T1000 (cell line): ENCODE measurements around the gene QRFP.

Source experiments
- DNase-seq: peaks from one replicate; lab custom pipeline; 2025; ENCODE audit warnings: mixed read lengths; lab: John Stamatoyannopoulos, UW

QRFP gene, protein sequence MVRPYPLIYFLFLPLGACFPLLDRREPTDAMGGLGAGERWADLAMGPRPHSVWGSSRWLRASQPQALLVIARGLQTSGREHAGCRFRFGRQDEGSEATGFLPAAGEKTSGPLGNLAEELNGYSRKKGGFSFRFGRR

DNA sequence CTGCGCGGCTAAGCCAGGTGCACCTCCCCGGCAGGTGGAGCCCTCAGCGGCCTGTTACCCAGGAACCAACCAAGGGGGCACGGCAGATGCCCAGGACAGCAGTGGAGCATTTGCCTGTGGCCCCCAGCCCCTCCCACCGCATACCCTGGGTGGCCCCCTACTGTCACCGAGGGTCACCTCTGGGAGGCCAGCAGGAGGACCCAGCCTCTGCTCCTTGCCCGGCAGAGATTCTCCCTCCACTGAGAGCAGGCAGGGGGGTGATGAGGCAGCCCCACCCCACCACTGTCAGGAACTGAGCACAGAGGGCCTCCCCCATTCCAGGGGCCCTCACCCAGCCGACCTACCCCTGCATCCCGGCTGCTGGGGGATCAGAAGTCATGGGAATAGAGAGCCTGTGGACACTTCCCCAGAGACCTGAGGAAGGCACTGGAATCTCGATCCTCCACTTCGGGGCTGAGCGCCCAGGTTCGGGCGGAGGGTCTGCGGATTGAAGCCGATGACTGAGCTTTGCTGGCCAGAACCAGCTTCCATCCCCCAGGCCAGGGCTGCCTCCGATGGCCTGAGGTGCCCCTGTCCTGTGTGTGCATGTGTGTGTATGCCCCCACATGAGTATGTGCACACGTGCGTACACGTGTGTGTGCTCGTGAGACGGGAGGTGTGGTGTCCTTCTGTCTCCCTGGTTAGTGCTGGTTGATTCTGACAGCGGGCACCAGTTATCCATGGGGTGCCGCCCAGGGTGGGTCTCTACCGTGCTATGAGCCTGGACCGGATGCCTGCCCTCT, at the start of gene QRFP:
QRFP (minus strand) TSS at position 580 of the 782 bp plus-strand sequence. CDS start 2,974 bp downstream, outside the sequence.
- no peak for DNase-seq

DNA sequence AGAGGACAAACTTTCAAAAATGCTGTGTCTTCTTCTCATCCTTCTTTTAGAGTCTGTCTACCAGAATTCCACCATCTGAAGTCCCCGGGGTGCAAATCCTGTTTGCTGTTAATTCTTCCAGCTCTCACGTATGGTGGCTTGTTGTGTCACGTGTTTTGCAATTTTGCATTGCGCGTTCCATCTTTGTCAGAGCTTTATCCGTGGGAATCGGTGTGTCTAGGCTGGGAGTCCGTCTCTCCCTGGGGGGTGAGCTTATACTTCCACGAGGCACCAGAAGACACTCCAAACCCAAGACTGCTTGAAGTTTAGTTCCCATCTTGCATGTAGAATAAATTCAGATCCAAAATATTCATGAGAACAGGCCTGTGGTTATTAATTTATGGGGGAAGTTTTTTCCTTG, 48.6 kb upstream of the QRFP start:
- DNase-seq = no peak

DNA sequence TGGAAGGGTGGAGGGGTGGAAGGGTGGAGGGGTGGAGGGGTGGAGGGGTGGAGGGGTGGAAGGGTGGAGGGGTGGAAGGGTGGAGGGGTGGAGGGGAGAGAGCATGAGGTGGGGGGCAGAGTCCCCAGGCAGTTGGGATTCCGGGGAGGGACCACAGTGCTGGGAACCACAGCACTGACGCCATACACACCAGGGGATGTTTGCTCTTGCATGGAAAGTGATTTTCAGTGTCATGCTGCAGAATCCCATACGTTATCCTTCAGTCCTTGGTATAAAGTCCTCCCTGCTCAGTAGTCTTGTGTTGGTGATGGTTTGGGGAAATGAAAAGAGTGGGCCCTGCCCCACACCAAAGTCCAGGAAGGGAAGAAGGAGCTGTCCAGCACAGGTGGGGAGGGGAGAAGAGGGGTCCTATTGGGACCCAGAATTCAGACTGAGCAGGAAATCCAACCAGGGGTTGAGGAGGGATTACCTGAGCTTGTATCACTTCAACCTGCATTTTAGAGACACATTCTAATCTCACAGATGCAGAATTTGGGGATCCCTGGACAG, 48.0 kb upstream of the QRFP start:
- DNase-seq = no peak

DNA sequence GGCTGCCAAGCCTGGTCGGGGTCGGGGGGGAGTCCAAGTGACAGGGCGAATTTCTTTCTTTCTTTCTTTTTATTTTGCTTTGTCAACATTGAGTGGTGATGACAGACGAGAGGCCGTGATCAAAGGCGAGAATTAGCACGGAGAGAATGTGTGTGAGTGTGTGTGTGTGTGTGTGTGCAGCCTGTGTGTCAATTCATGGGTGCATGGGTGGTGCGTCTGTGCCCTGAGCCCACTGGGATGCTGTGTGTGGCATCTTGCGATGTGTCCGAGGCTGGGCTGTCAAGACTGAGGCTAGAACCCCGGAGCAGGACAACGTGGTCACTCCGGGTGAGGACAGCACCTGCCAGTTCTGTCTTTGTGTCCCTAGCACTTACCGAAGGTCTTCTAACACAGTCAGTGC, 47.2 kb upstream of the QRFP start:
- DNase-seq = no peak

DNA sequence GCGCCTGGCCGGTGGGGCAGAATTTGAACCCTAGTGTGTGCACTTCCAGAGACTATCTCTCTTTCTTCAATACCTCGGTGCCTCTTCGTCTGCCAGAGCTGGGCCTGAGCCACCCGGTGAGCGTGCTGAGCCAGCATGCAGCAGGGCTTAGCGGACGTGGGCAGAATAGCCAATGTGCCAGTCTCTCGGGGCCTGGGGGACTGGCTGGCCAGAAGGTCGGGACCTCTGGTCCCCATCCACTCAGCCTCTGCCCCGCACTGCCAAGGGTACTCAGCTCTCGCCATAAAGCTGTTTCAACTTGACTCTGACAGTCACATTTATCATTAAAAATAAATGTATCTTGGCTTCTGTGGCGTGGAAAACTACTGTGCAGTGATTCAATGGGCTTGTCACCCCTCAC, 46.6 kb upstream of the QRFP start:
- no peak for DNase-seq

DNA sequence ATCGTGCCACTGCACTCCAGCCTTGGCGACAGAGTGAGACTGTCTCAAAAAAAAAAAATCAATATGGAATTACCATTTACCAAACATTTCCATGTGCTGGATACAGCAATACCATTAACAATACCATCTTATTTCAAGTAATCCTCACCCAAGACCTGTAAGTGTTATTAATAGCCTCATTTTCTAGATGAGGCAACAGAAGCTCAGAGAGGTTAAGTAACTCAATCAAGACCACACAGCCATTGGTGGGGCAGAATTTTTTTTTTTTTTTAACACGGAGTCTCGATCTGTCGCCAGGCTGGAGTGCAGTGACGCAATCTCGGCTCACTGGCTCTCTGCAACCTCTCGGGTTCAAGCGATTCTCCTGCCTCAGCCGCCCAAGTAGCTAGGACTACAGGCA, 46.1 kb upstream of the QRFP start:
- DNase-seq = no peak

DNA sequence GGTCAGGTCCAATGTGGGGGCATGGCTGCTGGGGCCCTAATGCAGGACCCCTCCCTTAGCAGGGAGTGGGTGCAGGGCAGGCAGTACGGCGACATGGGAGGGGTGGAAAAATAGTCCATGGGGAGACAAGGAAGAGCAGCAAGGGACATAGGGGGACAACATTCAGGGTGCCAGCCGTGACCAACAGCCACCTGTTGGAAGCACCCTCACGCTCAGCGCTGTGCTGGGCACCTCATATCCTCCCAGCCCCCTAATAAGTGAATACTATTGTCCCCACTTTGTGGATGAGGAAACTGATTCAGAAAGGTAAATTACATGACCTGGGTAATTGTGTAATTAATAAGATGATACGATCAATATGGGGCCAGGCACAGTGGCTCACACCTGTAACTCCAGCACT, 45.5 kb upstream of the QRFP start:
- no peak for DNase-seq

DNA sequence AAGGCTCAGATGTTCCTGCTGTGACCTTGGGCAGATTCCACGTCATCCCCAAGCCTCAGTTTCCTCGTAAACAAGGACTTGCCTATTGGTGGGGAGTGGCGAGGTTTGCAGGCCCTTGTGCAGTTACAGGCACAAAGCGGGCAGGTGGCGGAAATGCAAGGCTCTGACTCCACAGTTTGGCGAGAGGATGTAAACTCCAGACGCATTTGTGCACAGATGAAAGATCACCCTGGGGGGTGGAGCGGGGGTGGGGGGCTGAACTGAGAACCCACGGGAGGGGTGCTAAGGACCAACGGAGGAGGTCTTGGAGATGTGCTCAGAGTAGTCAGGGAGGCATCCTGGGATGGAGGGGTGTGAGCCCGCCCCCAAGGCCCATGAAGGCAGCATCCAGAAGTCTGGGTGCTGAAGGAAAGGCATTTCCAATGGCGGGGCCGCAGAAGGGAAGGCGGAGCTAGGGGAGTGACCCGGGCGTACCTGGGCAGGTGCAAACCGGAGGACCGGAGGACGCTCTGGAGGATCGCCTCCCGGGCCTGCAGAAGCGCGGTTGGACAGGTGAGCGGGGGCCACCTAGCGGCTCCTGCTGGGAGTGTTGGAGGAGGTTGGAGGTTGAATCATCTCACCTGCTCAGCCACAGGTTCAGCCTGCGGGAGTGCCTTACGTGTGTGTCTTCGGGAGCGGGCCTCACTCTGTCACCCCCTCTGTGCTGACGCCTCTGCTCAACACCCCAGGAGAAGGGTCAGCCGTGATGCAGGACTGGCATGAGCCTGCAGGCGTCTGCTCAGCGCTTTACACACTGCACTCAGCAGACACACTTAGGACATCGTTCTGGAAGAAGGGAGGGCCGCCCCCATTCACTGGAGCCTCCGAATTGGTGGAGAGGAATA, 44.3 kb upstream of the QRFP start:
- DNase-seq = no peak

DNA sequence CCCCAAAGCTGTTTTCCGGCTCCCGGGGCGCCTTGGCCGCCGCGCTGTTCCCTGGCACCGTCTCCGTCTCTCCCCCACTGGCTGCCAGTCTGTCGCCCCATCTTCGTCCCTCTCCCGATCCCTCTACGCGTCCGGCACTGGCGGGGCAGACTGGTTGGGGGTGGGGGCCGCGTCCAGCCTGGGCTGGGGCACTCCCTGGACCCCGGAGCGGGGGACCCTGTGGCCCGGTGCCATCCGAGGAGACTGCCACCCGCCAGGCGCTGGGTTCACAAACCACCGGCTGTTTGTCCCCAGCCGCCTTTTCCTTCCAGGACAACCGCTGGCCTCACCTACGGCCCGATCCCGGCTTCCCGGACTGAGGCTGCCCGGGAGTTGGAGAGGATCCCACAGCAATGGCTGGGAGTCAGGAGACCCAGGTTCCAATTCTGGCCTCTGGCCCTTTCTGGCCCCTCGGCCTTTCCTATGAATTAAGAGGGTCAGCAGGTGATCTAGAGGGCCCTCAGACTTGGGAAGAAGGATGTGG, 43.5 kb upstream of the QRFP start:
- DNase-seq = no peak

DNA sequence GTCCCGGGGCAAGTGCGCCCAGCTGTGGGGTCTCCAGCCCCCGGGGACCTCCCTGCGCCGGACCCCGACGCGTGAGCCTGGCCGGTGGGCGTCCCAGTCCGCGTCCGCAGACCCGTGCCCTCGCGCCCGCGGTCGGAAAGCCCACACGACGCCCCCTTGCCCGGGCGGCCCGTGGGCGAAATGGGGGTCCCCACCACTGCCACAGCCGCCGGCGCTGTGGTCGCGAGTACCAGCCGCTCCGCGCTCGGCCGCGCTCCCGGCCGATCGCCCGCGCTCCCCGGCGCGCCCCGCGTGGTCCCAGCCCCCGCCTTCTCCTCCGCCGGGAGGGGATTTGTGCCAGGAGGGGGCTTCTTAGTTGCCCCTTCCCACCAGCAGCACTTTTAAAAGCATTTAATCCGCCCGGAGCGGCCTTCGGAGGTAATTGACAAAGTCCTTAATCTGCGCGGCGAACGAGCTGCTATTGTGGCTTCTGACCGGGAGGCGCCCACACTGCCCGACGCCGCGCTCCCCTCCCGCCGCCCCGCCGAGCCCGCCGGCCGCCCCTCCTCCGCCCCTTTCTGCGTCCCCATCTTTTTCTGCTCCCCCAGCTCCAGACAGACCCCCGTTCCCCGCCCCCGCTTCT, 42.9 kb upstream of the QRFP start:
- no peak for DNase-seq

DNA sequence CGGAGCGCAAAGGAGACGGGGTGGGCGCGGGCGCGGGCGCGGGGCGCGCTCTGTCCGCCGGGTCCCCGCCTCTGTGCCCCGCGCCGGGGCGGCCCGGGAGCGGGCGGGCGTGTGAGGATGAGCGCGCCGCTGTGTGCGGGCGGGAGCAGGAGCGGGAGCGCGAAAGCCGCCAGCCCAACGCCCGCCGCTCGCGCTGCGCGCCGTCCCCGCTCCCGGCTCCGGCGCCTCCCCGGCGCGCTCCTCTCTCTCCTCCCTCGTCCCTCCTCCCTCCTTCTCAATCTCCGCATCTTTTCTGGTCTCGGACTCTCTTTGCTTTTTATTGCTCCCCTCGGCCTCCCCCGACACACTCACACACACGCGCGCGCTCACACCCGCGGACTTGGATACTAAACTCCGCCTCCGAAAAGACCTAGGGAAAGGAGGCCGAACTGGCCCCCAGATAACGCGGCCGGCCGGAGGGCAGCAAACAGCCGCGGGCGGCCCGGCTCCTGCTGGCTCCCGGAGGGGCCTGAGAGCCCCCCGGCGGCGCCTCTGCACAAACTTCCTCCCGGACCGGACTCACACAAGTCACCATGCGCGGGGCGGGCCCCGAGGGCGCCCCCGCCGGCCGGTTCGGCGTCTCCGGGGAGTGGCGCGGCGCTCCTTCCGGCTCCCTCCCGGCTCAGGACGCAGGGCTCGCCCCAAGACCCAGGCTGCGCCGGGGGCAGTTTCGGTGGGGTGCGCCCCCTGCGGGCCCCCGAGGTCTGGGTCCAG, 42.2 kb upstream of the QRFP start, which contains the start of gene FIBCD1:
FIBCD1 (minus strand) TSS at position 596 of the 753 bp plus-strand sequence. CDS start 640 bp downstream, outside the sequence.
- no peak for DNase-seq

DNA sequence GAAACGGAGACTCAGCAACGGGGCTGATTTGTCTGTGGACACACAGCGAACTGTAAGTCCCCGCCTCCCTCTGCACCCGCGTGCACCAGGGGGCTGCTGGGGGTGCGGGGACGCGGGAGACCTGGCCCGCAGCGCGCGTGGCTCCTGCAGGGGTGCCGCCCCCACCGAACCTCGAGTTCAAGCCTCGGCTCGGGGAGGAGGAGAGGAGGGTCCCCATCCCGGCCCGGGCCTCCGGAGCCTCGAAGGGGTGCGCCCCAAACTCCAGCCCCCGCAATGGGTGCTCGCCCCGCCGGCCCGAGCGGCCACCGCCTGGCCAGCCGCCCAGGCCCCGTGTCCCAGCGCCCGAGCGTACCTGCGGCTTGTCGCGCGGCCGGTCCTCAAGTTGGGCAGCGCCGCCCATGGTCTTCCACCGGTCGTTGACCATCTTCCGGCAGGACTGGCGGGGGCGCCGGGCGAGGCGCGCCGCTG, 41.6 kb upstream of the QRFP start:
- no peak for DNase-seq

DNA sequence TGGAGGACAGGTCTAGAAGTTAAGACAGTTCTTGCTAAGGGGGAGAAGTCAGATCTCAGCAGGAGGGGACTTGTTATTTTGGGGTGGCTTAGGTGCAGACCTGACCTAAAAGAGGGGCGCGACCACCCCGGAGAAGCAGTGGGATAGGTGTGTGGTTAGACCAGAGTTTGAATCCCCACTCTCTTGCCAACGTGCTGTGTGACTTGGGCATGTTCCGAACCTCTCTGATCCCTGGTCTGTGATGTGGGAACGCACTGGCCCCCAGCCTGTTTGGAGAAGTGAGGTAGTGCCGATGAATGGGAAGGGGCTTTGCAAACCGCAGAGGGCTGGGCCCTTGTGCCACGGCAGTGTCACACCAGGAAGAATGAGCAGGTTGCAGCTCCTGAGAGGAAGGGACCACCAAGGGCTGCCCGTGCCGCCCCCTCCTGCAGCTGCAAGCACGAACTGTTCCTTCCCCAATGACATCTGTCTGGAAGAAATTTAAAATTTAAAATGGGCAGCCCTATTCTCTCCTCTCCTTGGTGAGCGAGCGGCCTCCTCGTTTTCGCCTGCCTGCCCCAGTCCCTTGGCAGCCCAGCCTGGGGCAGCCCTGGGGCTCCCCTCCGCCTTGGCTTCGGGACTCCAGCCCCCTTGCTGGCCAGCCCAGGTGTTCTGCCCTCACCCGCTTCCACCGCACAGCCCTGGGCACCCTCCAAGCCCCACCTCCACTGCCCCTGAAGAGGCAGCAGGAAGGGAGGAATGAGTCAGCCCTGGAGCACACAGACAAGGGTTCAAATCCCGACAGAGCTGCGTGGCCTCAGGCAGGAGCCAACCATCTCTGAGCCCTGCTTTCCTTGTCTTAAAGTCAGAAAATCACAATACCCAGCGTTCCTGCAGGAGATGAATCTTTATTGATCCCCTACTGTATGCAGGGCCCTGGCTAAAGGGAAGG, 40.8 kb upstream of the QRFP start:
- DNase-seq = no peak

DNA sequence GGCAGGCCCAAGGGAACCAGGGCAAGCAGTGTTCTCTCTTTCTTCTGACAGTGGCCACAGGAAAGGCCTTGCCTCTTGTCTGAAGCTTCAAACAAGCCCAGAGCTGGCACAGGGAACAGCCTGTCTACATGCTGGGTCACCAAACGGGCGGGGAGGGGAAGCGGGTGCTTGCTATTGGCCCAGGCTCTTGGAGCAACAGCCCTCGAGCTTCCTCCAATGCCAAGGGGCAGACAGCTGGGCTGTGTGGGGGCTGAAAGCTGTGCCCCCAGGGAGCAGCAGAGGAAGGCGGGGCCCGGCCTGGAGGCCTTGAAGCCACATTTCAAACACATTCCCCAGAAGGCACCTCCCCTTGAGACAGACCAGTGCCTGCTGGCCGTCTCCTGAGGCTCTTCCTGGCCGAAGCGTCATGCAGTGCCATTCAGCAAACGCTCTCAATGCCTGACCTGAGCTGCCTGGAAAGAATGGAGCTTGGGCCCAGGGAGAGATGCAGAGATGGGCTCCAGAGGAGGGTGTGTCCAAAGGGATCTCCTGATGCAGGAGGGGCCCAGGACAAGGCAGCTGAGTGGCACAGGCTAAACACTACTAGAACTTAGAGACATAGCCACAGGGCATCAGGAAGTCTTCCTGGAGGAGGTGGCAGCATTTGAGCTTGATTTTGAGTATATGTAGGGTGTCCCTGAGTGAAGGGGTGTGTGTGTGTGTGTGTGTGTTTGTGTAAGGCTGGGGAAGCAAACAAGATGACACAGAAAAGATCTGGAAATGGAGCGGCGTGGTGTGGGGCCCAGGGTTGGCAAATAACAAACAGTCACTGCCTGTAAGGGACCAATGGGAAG, 39.9 kb upstream of the QRFP start:
- peak; percentile 86 for DNase-seq

DNA sequence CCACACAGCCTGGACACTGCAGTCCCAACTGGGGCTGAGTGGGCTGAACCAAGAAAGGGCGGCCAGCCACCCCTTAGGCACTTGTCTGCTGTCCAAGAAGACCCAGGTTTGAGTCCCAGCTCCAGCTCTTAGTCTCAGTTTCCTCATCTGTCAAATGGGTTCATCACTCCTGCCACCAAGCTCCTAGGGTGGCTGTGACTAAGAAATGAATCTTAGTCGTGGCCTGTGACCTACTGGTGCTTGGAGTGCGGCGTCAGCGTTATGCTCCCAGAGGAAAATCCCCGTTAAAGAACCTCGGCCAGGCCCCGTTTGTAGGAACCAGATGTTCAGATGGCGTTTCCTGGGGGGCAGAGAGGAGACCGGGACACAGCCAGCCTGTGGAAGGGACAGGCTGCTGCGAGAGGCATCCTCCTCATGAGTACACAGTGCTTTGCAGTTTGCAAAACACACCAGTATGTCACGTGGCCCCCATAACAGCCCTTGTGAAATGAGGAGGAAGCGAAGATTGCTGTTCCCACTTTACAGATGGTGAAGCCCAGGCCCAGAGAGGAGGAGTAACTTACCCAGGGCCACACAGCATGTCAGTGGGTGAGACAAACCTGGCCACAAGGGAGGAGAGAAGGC, 39.1 kb upstream of the QRFP start:
- no peak for DNase-seq

DNA sequence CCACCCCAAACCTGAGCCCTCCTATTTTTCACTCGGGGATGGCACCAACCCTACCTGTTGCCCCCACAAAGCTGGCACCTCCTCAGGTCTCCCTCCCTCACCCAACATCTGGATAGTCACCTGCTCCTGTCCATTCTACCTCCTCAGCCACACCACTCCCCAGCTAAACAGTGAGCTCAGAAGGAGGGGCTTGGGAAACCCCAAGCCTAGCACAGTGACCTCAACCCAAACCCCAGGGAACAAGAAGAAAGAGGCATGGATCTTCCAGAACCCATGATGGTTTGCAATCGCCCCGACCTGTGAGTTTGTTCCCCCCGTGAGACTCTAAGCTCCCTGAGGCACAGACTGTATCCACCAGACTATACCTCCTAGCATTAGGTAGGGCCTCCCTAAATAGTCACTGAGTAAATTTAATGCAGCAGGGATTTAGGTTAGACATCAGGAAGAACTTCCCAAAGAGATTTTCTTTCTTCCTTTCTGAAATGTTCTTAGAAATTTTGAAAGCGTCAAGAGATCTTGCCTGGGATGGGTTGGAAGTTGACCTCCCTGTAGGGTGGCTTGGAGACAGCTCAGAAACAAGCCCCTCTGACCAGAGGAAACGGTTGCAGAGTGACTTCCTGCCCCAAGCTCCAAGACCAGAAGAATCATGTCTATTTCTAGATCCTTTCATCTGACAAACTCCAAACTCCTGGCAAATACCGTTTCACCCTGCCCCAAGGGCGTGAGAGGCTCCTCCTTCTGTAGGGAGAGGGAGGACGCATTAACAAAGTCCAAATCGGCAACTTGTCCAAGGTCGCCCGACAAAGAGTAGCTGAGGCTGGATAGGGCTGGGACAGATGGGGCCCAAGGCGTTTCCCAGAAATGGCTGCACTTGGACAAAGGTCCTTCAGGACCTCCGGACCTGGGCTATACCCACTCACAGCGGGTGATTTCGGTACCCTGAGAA, 38.4 kb upstream of the QRFP start:
- DNase-seq = no peak

DNA sequence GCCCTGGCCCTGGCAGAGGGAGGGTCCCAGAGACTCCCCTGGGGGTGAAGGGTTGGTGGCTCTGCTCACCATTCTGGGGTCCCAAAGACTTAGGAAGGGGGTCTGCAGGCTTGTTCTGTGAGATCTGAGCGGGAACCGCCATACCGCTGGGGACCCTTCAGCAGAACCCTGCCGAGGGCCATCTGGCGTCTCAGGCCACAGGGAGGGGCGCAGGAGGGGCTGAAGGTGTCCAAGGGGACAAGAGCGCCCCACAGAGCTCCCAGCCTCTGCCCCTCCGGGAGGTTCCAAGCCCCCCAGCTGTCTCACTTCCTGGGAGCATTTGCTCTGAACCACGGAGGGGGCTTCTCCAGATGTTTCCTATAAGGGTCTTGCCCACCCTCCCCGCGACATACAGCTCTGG, 37.6 kb upstream of the QRFP start:
- DNase-seq = no peak
